GM18498 (cell line): ENCODE data around the gene TRIM43B.
"Not testable (repeated sequence)": the region's sequence is repeated elsewhere in the genome, so short reads cannot be mapped to it uniquely, and the experiment has no call there.

Experiments
- ATAC-seq: cut with Tn5 transposase; IDR thresholded peaks from one replicate; pipeline ENCODE4 v1.9.1; 2021; ENCODE audit warnings: mild to moderate bottlenecking, moderate library complexity; ENCODE audit not compliant: unreplicated experiment

TRIM43B gene

DNA sequence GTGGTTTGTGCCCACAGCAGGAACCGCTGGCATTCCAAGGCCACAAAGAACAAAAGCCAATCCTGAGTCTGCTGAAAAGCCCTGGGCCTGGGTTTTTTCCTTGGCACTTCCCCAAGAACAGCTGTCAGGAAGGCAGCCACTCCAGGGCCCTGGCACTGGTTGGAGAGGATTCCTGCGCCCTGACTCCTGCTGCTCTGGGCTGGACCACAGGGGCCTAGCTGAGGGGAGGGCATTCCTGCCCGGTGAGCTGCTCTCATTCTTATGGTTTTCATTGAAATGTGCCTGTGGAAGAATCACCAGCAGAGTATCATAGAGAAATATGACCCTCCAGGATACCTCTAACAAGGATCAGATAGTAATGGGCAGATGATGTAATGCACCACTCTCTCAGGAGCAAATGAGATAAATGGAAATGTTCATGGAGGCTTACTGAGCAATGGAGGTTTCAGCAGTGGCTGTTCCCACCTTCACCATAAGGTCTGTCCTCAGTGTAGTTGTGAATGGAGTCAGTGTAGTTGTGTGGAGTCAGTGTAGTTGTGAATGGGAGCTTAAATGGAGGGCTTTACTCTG, 50.0 kb downstream of the TRIM43B start:
- ATAC-seq = not testable (repeated sequence)

DNA sequence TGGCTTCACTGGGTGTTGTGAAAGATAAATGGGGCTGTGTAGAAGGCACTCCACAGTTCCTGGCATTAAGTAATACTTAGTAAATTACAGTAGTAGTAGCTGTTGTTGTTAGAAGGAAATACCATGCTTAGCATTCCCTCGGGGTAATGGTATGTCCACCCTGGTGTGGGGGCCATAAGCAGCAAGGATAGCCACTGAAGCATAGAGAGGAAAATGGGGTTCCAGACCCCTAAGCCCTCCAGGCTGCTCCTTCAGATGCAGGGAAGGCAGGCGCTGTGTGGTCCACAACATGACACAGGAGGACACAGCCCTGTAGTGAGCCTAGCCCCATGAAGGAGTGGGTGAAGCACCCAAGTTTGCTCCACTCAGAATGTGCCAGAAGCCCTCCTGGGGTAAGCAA, 50.6 kb downstream of the TRIM43B start:
- not testable (repeated sequence) for ATAC-seq

DNA sequence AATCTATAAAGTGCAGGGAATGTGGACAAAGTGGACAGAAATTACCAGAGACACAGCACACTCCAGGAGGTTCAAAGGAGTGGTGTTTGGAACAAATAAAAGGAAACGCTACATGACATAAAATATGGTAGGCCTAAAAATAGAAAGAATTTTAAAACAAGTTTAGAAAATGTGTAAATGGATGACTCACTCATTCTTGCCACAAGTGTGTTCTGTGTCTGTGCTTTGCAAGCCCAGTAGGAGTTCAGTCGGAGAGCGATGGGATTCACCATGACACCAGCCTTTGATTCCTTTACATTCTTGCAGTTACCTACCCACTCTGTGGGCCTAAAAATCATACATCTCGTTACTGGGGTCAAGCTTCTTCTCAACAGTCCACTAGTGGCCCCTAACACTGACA, 51.2 kb downstream of the TRIM43B start:
- ATAC-seq = not testable (repeated sequence)

DNA sequence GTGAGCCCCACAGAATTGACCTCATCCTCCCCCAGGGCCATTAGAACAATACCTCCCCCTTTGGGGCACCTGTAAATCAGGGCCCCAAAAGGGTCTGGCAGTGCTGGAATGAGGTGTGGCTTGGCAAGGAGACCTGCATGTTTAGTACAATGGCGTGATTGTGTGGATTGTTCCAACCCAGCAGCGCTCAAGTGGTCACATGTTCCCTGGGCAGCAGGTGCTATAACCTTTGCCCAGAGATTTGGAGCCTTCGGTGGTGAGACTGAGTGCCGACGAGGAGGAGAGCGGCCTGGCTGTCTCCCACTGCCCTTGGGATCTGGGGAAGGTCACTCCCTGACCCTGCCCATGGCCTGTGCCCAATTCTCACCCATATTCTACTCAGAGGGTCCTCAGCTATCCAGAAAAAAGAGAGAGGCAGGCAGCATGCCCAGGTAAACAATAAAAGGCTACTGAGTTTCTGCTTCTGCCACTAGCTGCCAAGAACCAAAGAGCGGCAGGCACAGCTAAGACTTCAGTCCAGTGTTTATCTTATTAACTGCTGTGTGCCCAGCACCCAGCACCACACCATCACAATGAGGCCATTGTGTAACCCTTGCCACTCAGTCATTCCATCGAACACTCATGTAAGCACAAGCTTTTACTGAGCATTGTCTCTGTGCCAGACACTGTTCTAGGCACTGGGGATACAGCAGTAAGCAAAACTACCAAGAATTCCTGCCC, 54.6 kb downstream of the TRIM43B start:
- not testable (repeated sequence) for ATAC-seq

DNA sequence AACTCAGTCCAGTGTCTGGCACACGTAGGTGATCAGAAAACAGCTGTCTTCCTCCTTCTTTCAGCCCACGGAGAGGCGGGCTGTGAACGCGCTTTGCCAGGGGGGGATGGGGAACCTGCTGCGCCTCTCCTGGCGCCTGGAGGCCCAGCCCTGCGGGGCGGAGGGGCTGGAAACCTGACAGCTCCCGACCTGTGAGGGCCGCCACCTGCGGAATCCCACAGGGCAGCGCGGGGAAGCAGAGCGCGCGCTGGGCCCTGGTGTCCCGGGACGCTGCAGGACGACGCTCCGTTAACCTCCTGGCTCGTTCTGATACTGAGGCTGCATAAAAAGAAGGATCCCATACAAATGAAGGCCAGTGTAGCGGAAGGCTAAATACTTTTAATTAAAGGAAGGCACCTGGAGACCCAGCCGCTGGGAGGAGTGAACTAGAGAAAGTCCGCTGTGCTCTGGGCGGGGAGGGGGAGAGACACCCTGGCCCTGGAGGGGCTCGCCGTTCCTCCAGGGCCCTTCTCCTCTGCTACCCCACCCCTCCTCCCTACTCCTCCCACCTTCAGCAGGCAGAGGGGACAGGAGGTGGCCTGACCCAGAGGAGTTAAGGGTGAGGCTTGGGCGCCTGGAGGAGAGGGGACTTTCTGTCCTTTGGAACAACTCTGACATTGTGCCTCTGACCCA, 57.2 kb downstream of the TRIM43B start:
- not testable (repeated sequence) for ATAC-seq
